ENCODE data around the gene FGF14. TPM values are rescaled to one million over a fixed set of nuclear protein-coding genes. Genes with fewer than 3 reads are reported as not detected.

The FGF14 gene
- total RNA-seq, 2 experiments from 2014 or later = not detected

DNA sequence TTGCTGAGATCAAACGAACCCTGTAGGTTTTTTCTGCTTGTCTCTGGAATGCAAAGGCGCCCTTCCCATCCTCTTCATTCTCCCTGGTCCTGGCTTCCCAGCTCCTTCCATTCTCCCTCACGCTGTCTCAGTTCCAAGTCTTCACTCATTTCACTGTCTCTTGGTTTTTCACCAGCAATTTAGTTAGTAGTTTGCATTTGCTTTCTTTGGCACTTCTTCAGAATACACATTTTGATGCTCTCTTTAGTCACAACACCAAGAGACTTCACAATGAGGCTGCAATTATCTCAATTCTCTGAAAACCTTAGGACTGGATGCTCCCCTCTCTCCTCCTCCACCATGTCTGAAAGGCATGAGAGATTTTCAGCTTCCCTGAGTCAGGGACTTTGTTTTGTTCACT, 470.7 kb downstream of the FGF14 start:
- DNase-seq (ENCODE audit: low spot score) = no peak
- ChIA-PET CTCF (ENCODE audit: unreplicated experiment) (no interaction called here), POLR2A (no interaction called here)
- Histone ChIP-seq H3K4me3 (ENCODE audit: low read depth, low read length, poor library complexity, severe bottlenecking) (no peak overlapping the region), H3K9me2 (ENCODE audit: insufficient read depth, low read length) (no peaks in the 10 kb centered on the region), H4K20me1 (ENCODE audit: insufficient read depth, low read length) (no peaks in the 10 kb centered on the region), H3K79me2 (ENCODE audit: insufficient read depth, low read depth, low read length) (no peaks in the 10 kb centered on the region), H3K4me1 (ENCODE audit: insufficient read depth, low read length, poor library complexity, severe bottlenecking) (no peaks in the 10 kb centered on the region), H3K27ac (ENCODE audit: low read depth, low read length, poor library complexity, severe bottlenecking) (no peak overlapping the region), H3K9me3 (ENCODE audit: low read length) (no peaks in the 10 kb centered on the region), H2AFZ (ENCODE audit: low read length) (no peak overlapping the region), H3K4me2 (ENCODE audit: low read length) (no peak overlapping the region), H3K36me3 (ENCODE audit: insufficient read depth, low read length) (no peaks in the 10 kb centered on the region)
- no TSS peak for BruUV-seq (replicated peaks)
- TF ChIP-seq, protein P1, sequence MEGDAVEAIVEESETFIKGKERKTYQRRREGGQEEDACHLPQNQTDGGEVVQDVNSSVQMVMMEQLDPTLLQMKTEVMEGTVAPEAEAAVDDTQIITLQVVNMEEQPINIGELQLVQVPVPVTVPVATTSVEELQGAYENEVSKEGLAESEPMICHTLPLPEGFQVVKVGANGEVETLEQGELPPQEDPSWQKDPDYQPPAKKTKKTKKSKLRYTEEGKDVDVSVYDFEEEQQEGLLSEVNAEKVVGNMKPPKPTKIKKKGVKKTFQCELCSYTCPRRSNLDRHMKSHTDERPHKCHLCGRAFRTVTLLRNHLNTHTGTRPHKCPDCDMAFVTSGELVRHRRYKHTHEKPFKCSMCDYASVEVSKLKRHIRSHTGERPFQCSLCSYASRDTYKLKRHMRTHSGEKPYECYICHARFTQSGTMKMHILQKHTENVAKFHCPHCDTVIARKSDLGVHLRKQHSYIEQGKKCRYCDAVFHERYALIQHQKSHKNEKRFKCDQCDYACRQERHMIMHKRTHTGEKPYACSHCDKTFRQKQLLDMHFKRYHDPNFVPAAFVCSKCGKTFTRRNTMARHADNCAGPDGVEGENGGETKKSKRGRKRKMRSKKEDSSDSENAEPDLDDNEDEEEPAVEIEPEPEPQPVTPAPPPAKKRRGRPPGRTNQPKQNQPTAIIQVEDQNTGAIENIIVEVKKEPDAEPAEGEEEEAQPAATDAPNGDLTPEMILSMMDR (conservative IDR thresholded peaks at IDR 0.05; ENCODE audit: low read length) = no peak
- TF ChIP-seq EZH2phosphoT487 (IDR thresholded peaks at IDR 0.05; ENCODE audit: borderline replicate concordance, low read depth, low read length) = no peak
- intact Hi-C loops (cut with micrococcal nuclease; ENCODE audit: unreplicated experiment) = no loop called here

- Histone ChIP-seq H3K79me2 (ENCODE audit: insufficient read depth, low read depth, low read length) (no peaks in the 10 kb centered on the region), H3K36me3 (ENCODE audit: insufficient read depth, low read length) (no peaks in the 10 kb centered on the region), H4K20me1 (ENCODE audit: insufficient read depth, low read length) (no peaks in the 10 kb centered on the region), H3K9me2 (ENCODE audit: insufficient read depth, low read length) (no peaks in the 10 kb centered on the region), H3K4me2 (ENCODE audit: low read length) (no peak overlapping the region), H3K4me3 (ENCODE audit: low read depth, low read length, poor library complexity, severe bottlenecking) (no peak overlapping the region), H3K27ac (ENCODE audit: low read depth, low read length, poor library complexity, severe bottlenecking) (no peak overlapping the region), H2AFZ (ENCODE audit: low read length) (no peak overlapping the region), H3K9me3 (ENCODE audit: low read length) (no peaks in the 10 kb centered on the region), H3K4me1 (ENCODE audit: insufficient read depth, low read length, poor library complexity, severe bottlenecking) (no peaks in the 10 kb centered on the region)
- POLR2A ChIA-PET = no interaction called here
- TF ChIP-seq, protein P1 (conservative IDR thresholded peaks at IDR 0.05; ENCODE audit: low read length) = no peak
- TF ChIP-seq EZH2phosphoT487 (IDR thresholded peaks at IDR 0.05; ENCODE audit: borderline replicate concordance, low read depth, low read length) = no peak
- no peak for DNase-seq (ENCODE audit: low spot score)
- CTCF ChIA-PET (ENCODE audit: unreplicated experiment) = no interaction called here
- no TSS peak for BruUV-seq (replicated peaks)
- intact Hi-C loops (cut with micrococcal nuclease; ENCODE audit: unreplicated experiment) = no loop called here
Observed at GRCh38 chr13:101930331-101930730, 471.5 kb downstream of the FGF14 start.

DNA sequence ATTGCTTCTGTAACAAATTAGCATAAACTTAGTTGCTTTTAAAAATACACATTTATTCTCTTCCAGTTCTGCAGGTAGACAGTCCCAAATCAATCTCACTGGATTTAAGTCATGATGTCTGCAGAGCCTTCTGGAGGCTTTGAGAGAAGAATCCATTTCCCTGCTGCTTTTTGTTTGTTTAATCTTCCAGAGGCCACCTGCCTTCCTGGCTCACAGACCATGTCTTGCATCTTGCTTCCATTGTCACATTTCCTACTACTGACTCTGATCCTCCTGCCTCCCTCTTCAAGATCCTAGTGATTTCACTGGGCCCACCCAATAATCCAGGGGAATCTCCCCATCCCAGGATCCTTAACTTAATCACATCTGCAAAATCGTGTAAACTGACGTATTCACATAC, 476.1 kb downstream of the FGF14 start:
- POLR2A ChIA-PET = no interaction called here
- no peaks in the 10 kb centered on the region for H4K20me1 ChIP-seq (ENCODE audit: insufficient read depth, low read length)
- H3K4me2 ChIP-seq (ENCODE audit: low read length) = no peak overlapping the region
- no peaks in the 10 kb centered on the region for H3K79me2 ChIP-seq (ENCODE audit: insufficient read depth, low read depth, low read length)
- no peak overlapping the region for H3K4me3 ChIP-seq (ENCODE audit: low read depth, low read length, poor library complexity, severe bottlenecking)
- DNase-seq (ENCODE audit: low spot score) = no peak
- H2AFZ ChIP-seq (ENCODE audit: low read length) = no peak overlapping the region
- no peaks in the 10 kb centered on the region for H3K36me3 ChIP-seq (ENCODE audit: insufficient read depth, low read length)
- no peaks in the 10 kb centered on the region for H3K9me2 ChIP-seq (ENCODE audit: insufficient read depth, low read length)
- no peak for TF ChIP-seq EZH2phosphoT487 (IDR thresholded peaks at IDR 0.05; ENCODE audit: borderline replicate concordance, low read depth, low read length)
- TF ChIP-seq, protein P1 (conservative IDR thresholded peaks at IDR 0.05; ENCODE audit: low read length) = no peak
- no TSS peak for BruUV-seq (replicated peaks)
- CTCF ChIA-PET (ENCODE audit: unreplicated experiment) = no interaction called here
- H3K9me3 ChIP-seq (ENCODE audit: low read length) = no peaks in the 10 kb centered on the region
- no peak overlapping the region for H3K27ac ChIP-seq (ENCODE audit: low read depth, low read length, poor library complexity, severe bottlenecking)
- H3K4me1 ChIP-seq (ENCODE audit: insufficient read depth, low read length, poor library complexity, severe bottlenecking) = no peaks in the 10 kb centered on the region
- intact Hi-C loops (cut with micrococcal nuclease; ENCODE audit: unreplicated experiment) = no loop called here
